GM12801 (cell line): Measurements from ENCODE around the gene COG5.

Source experiments
- CTCF ChIP-seq: IDR thresholded peaks from one replicate; pipeline ENCODE4 v1.5.1; 2011; ENCODE audit warnings: control low read depth; ENCODE audit not compliant: insufficient read length; ENCODE audit errors: extremely low read depth

Gene COG5

GRCh38 chr7:107170051-107170915 is 393.4 kb downstream of the COG5 start:
- TF ChIP-seq CTCF = no peak

- TF ChIP-seq CTCF = no peak
Observed at GRCh38 chr7:107169120-107170050, 394.3 kb downstream of the COG5 start.

- no peak for TF ChIP-seq CTCF
Observed at GRCh38 chr7:107168233-107169119, 395.2 kb downstream of the COG5 start, which contains the start of gene HBP1. Gene HBP1 (plus strand): TSS chr7:107169003. CDS start chr7:107179894, 10,891 bp downstream.

GRCh38 chr7:107167483-107168232 is 396.1 kb downstream of the COG5 start:
- TF ChIP-seq CTCF = no peak

GRCh38 chr7:107166736-107167426 is 396.8 kb downstream of the COG5 start:
- TF ChIP-seq CTCF = no peak

- TF ChIP-seq CTCF = no peak
Observed at GRCh38 chr7:107165341-107165740, 398.4 kb downstream of the COG5 start.
